Astrocyte of the spinal cord (primary cell): ENCODE measurements around the gene SYT8.

Experiments
- DNase-seq: peaks from one replicate; pipeline ENCODE4 v3.0.0; 2011; ENCODE audit warnings: low read depth, low spot score
- H3K4me3 ChIP-seq: 2 replicates; pipeline ENCODE4 v1.5.1; 2011; ENCODE audit warnings: low read depth, mild to moderate bottlenecking, low read length, moderate library complexity
- in situ Hi-C: cut with HindIII; loops from 2 replicates; pipeline ENCODE4 v1.10.0; 2017; ENCODE audit warnings: low sequenced_read_pairs
- TF ChIP-seq, protein P1 (sequence below): IDR thresholded peaks from 2 replicates; pipeline ENCODE4 v1.5.1; 2012; ENCODE audit warnings: low read depth, mild to moderate bottlenecking, low read length, inconsistent platforms

SYT8 gene, protein sequence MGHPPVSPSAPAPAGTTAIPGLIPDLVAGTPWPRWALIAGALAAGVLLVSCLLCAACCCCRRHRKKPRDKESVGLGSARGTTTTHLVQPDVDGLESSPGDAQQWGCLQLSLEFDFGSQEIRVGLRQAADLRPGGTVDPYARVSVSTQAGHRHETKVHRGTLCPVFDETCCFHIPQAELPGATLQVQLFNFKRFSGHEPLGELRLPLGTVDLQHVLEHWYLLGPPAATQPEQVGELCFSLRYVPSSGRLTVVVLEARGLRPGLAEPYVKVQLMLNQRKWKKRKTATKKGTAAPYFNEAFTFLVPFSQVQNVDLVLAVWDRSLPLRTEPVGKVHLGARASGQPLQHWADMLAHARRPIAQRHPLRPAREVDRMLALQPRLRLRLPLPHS

DNA sequence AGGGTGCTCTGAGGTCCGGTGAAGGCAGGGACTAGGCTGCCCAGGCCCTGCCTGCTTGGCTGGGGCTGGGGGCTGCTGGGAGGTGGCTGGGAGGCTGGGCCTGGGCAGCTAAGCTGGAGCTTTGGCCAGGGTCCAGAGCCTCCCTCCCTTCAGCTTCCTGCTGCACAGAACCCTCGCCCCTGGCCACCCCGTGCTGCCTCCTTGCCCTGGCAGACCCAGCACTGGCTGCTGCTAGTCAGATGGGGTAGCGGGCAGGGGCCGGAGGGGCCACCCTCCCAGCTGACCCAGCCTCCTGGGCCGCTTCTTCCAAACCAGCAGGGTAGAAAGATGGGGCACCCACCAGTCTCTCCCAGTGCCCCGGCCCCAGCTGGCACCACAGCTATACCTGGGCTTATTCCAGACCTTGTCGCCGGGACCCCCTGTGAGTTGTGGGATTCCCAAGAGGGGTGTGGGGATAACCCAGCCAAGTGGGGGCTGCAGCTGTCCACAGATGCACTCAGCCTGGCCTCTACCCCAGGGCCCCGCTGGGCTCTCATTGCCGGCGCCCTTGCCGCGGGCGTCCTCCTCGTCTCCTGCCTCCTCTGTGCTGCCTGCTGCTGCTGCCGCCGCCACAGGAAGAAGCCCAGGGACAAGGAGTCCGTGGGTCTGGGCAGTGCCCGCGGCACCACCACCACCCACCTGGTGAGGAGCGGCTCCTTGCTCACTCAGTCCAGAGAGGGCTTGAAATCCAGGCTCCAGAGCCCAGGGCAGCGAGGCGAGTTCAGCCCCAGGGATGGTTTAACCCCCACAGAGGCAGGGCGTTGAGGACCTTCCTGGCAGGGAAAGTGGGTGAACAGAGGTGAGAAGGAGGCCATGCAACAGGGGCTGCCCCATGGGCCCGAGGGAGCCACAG lies at the start of gene SYT8:
TSS of gene SYT8 (plus strand) at position 212 of the 892 bp plus-strand sequence. CDS start at position 328, 116 bp downstream.
- TF ChIP-seq, protein P1, sequence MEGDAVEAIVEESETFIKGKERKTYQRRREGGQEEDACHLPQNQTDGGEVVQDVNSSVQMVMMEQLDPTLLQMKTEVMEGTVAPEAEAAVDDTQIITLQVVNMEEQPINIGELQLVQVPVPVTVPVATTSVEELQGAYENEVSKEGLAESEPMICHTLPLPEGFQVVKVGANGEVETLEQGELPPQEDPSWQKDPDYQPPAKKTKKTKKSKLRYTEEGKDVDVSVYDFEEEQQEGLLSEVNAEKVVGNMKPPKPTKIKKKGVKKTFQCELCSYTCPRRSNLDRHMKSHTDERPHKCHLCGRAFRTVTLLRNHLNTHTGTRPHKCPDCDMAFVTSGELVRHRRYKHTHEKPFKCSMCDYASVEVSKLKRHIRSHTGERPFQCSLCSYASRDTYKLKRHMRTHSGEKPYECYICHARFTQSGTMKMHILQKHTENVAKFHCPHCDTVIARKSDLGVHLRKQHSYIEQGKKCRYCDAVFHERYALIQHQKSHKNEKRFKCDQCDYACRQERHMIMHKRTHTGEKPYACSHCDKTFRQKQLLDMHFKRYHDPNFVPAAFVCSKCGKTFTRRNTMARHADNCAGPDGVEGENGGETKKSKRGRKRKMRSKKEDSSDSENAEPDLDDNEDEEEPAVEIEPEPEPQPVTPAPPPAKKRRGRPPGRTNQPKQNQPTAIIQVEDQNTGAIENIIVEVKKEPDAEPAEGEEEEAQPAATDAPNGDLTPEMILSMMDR: no peak
- no peak for DNase-seq
- H3K4me3 ChIP-seq: no peak within 1 kb of the TSS
- in situ Hi-C loops: no loop called here

DNA sequence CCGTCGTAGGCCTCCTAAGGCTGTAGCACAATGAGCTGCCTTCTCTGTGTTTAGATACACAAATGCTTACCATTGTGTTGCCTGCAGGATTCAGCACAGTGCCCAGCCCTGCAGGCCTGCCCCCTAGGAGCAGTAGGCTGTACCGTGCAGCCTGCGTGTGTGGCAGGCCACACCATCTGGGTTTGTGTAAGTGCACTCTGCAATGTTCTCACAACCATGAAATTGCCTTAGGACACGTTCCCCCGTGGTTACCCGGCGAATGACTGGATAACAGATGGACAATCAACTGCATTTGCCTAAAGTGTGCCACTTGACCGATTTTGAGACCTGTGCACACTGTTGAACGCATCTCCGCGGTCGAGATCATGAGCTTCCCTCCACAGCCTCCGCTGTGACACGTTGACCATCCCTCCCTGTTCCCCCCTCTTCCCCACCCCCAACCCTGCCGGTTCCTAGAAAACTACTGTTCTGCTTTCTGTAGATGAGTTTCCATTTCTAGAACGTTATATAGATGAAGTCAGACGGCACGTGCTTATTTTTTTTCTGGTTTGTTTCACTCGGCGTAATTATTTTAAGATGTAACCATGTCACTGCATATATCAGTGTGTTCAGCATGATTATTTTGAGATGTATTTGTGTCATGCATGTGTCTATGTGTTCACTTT lies 48.9 kb upstream of the SYT8 start:
- TF ChIP-seq, protein P1: no peak
- DNase-seq: no peak
- in situ Hi-C loops: no loop called here
- H3K4me3 ChIP-seq: no peak overlapping the region

DNA sequence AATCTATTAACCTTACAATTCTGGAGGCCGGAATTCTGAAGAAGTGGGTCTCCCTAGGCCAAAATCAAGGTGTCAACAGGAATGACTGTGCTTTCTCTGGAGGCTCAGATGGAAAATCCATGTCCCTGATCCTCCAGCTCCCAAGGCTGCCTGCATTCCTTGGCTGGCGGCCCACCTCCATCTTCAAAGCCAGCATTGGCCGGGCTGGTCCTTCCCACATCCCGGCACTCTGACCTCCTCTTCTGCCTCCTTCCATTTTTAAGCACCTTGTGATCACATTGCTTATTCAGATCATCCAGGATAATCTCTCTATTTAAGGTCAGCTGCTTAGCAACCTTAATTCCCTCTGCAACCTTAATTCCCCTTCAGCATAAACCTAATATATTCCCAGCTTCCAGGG lies 48.3 kb upstream of the SYT8 start:
- TF ChIP-seq, protein P1: no peak
- in situ Hi-C loops: no loop called here
- no peak overlapping the region for H3K4me3 ChIP-seq
- no peak for DNase-seq

DNA sequence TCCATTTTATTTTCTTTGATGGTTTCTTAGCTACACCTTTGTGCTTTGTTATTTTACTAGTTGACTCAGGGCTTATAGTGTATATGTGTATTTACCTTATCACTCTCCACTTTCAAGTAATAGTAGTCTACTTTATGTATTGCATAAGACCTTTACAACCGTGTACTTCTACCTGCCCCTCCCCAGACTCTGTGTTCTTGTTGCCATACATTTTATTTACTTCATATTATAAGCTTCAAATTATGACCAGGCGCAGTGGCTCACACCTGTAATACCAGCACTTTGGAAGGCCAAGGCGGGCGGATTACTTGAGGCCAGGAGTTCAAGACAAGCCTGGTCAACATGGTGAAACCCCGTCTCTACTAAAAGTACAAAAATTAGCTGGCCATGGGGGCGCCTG lies 42.9 kb upstream of the SYT8 start:
- TF ChIP-seq, protein P1: no peak

DNA sequence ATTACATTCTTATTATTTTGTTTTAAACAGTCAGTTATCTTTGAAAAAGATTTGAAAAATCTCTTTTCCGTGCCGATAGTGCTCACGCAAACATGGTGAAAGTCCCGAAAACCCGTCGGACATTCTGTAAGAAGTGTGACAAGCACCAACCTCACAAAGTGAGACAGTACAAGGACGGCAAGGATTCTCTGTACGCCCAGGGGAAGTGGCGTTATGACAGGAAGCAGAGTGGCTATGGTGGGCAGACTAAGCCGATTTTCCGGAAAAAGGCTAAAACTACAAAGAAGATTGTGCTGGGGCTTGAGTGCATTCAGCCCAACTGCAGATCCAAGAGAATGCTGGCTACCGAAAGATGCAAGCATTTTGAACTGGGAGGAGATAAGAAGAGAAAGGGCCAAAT lies 42.3 kb upstream of the SYT8 start:
- in situ Hi-C loops: no loop called here
- TF ChIP-seq, protein P1: no peak
- H3K4me3 ChIP-seq: no peak overlapping the region
- no peak for DNase-seq

More for the DNA sequence above, 42.9 kb upstream of the SYT8 start:
- in situ Hi-C loops: no loop called here
- no peak overlapping the region for H3K4me3 ChIP-seq
- DNase-seq: no peak

DNA sequence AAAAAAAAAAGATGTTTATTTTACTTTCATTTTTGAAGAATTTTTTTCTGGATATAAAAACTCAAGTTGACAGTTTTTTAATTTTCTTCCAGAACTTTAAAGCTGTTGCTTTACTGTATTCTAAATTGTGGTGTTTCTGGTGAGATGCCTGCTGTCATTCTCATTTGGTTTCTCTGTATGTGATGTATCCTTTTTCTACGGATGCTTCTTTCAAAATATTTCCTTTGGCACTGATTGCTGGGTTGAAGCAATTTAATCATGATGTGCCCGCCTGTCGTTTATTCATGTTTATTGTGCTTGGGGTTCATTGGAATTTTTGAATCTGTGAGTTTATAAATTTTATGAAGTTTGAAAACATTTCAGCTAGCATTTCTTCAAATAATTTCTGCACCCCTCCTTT lies 41.7 kb upstream of the SYT8 start:
- TF ChIP-seq, protein P1: no peak
- H3K4me3 ChIP-seq: no peak overlapping the region
- in situ Hi-C loops: no loop called here
- DNase-seq: peak; percentile 36
